ENCODE measurements around the gene SLCO2B1.

Gene SLCO2B1

GRCh38 chr11:75145196-75145971 lies 5.5 kb upstream of the SLCO2B1 start:
- DNase-seq, result no peak

GRCh38 chr11:75145972-75146519 lies 4.9 kb upstream of the SLCO2B1 start:
- no peak for DNase-seq

GRCh38 chr11:75146711-75147110 lies 4.2 kb upstream of the SLCO2B1 start:
- DNase-seq, result no peak

GRCh38 chr11:75147191-75147874 lies 3.6 kb upstream of the SLCO2B1 start:
- DNase-seq, result no peak

- DNase-seq, result no peak
Measured at GRCh38 chr11:75147875-75148263, 3.0 kb upstream of the SLCO2B1 start.

GRCh38 chr11:75148436-75148983 lies 2.4 kb upstream of the SLCO2B1 start:
- no peak for DNase-seq

- DNase-seq, result no peak
Measured at GRCh38 chr11:75149766-75150465, 991 bp upstream of the SLCO2B1 start.

- no peak for DNase-seq
Measured at GRCh38 chr11:75151346-75152047, 590 bp downstream of the SLCO2B1 start.

GRCh38 chr11:75152090-75152489 lies 1.2 kb downstream of the SLCO2B1 start:
- no peak for DNase-seq

GRCh38 chr11:75152651-75153427 lies 1.9 kb downstream of the SLCO2B1 start:
- no peak for DNase-seq

- DNase-seq, result no peak
Measured at GRCh38 chr11:75154646-75155569, 4.0 kb downstream of the SLCO2B1 start.

GRCh38 chr11:75155570-75156422 lies 4.9 kb downstream of the SLCO2B1 start:
- DNase-seq, result no peak

GRCh38 chr11:75158241-75158640 lies 7.3 kb downstream of the SLCO2B1 start:
- no peak for DNase-seq

- DNase-seq, result no peak
Measured at GRCh38 chr11:75158696-75159150, 7.8 kb downstream of the SLCO2B1 start.

GRCh38 chr11:75159151-75159953 lies 8.4 kb downstream of the SLCO2B1 start:
- DNase-seq, result no peak

GRCh38 chr11:75160220-75160757 lies 9.4 kb downstream of the SLCO2B1 start:
- no peak for DNase-seq

GRCh38 chr11:75160880-75161279 lies 10.0 kb downstream of the SLCO2B1 start:
- no peak for DNase-seq

- no peak for DNase-seq
Measured at GRCh38 chr11:75161506-75162095, 10.7 kb downstream of the SLCO2B1 start.
